Fibroblast of the aortic adventitia (primary cell): ENCODE data around the gene CAT. TPM values are rescaled to one million over a fixed set of nuclear protein-coding genes. Genes with fewer than 3 reads are reported as not detected.

ENCODE experiments used
- DNase-seq: peaks from one replicate; pipeline ENCODE4 v3.0.0-alpha.2; 2010; ENCODE audit warnings: low read depth
- H3K4me3 ChIP-seq: 2 replicates; pipeline ENCODE4 v1.5.1; 2011; ENCODE audit warnings: low read depth, mild to moderate bottlenecking, control low read depth, low read length, moderate library complexity
- CTCF ChIP-seq: IDR thresholded peaks from 2 replicates; pipeline ENCODE4 v1.5.1; 2011; ENCODE audit warnings: mild to moderate bottlenecking, low read length, control low read depth, inconsistent platforms; ENCODE audit not compliant: insufficient read depth
- total RNA-seq: library from RNA; depleted of rRNA; stranded (reverse); fragments of >200 nt; gene quantifications from 2 replicates; pipeline ENCODE4 v1.2.3, GENCODE V29; 2012; ENCODE audit warnings: low replicate concordance

Gene CAT
- total RNA-seq, 1 donor: 63.4 TPM

GRCh38 chr11:34493468-34493867, 54.7 kb downstream of the CAT start:
- no peak for DNase-seq
- no peak for TF ChIP-seq CTCF
- no peak overlapping the region for H3K4me3 ChIP-seq

- no peak for TF ChIP-seq CTCF
- H3K4me3 ChIP-seq: no peak overlapping the region
- DNase-seq: no peak
Observed at GRCh38 chr11:34493926-34494595, 55.3 kb downstream of the CAT start.

- TF ChIP-seq CTCF: no peak
- no peak overlapping the region for H3K4me3 ChIP-seq
- no peak for DNase-seq
Observed at GRCh38 chr11:34495239-34495723, 56.5 kb downstream of the CAT start.

GRCh38 chr11:34495724-34496377, 57.1 kb downstream of the CAT start:
- H3K4me3 ChIP-seq: no peak overlapping the region
- no peak for TF ChIP-seq CTCF
- no peak for DNase-seq

- DNase-seq: no peak
- TF ChIP-seq CTCF: no peak
- H3K4me3 ChIP-seq: no peak overlapping the region
Observed at GRCh38 chr11:34499719-34500500, 61.2 kb downstream of the CAT start.

- peak; percentile 92 for DNase-seq
- no peak for TF ChIP-seq CTCF
- no peak overlapping the region for H3K4me3 ChIP-seq
Observed at GRCh38 chr11:34501500-34501899, 62.8 kb downstream of the CAT start.
